ENCODE results near the gene SYT12.
A peak's percentile ranks its signal among the peaks of the same experiment; 100 is the strongest.

Gene SYT12

GRCh38 chr11:67045314-67045713 lies 22.4 kb downstream of the SYT12 start:
- Histone ChIP-seq H3K9me3 (ENCODE audit: control insufficient read depth in 2 of 2, low read length in 2 of 2) (no peaks in the 10 kb centered on the region), H3K9ac (ENCODE audit: low read length in 2 of 2) (no peak overlapping the region), H3K27me3 (ENCODE audit: control insufficient read depth in 1 of 2, insufficient read depth in 2 of 2, low read length in 2 of 2) (peaks cover 0 to 5% of the 10 kb centered on the region in 2 donors), H3K4me1 (ENCODE audit: control insufficient read depth, insufficient read depth, low read length) (no peaks in the 10 kb centered on the region), H3K27ac (ENCODE audit: low read length) (no peak overlapping the region), H3K36me3 (ENCODE audit: control insufficient read depth in 2 of 2, insufficient read depth in 2 of 2, low read length in 2 of 2) (no peaks in the 10 kb centered on the region), H3K4me3 (ENCODE audit: low read length in 2 of 2) (no peak overlapping the region)

GRCh38 chr11:67048515-67049130 lies 25.7 kb downstream of the SYT12 start:
- Histone ChIP-seq H3K27ac (ENCODE audit: low read length) (no peak overlapping the region), H3K27me3 (ENCODE audit: control insufficient read depth in 1 of 2, insufficient read depth in 2 of 2, low read length in 2 of 2) (peaks cover 0 to 2% of the 10 kb centered on the region in 2 donors), H3K36me3 (ENCODE audit: control insufficient read depth in 2 of 2, insufficient read depth in 2 of 2, low read length in 2 of 2) (no peaks in the 10 kb centered on the region), H3K4me3 (ENCODE audit: low read length in 2 of 2) (no peak overlapping the region), H3K9ac (ENCODE audit: low read length in 2 of 2) (no peak overlapping the region), H3K9me3 (ENCODE audit: control insufficient read depth in 2 of 2, low read length in 2 of 2) (no peaks in the 10 kb centered on the region), H3K4me1 (ENCODE audit: control insufficient read depth, insufficient read depth, low read length) (no peaks in the 10 kb centered on the region)

GRCh38 chr11:67050139-67050538 lies 27.2 kb downstream of the SYT12 start:
- Histone ChIP-seq H3K27me3 (ENCODE audit: control insufficient read depth in 1 of 2, insufficient read depth in 2 of 2, low read length in 2 of 2) (peaks cover 0 to 2% of the 10 kb centered on the region in 2 donors), H3K4me3 (ENCODE audit: low read length in 2 of 2) (no peak overlapping the region), H3K9me3 (ENCODE audit: control insufficient read depth in 2 of 2, low read length in 2 of 2) (no peaks in the 10 kb centered on the region), H3K36me3 (ENCODE audit: control insufficient read depth in 2 of 2, insufficient read depth in 2 of 2, low read length in 2 of 2) (no peaks in the 10 kb centered on the region), H3K4me1 (ENCODE audit: control insufficient read depth, insufficient read depth, low read length) (no peaks in the 10 kb centered on the region), H3K27ac (ENCODE audit: low read length) (no peak overlapping the region), H3K9ac (ENCODE audit: low read length in 2 of 2) (no peak overlapping the region)

GRCh38 chr11:67051180-67051893 lies 28.4 kb downstream of the SYT12 start:
- Histone ChIP-seq H3K4me1 (ENCODE audit: control insufficient read depth, insufficient read depth, low read length) (peaks cover 8% of the 10 kb centered on the region), H3K36me3 (ENCODE audit: control insufficient read depth in 2 of 2, insufficient read depth in 2 of 2, low read length in 2 of 2) (no peaks in the 10 kb centered on the region), H3K9ac (ENCODE audit: low read length in 2 of 2) (no peak overlapping the region), H3K27ac (ENCODE audit: low read length) (no peak overlapping the region), H3K4me3 (ENCODE audit: low read length in 2 of 2) (no peak overlapping the region), H3K27me3 (ENCODE audit: control insufficient read depth in 1 of 2, insufficient read depth in 2 of 2, low read length in 2 of 2) (peaks cover 0 to 2% of the 10 kb centered on the region in 2 donors), H3K9me3 (ENCODE audit: control insufficient read depth in 2 of 2, low read length in 2 of 2) (no peaks in the 10 kb centered on the region)

GRCh38 chr11:67051945-67052488 lies 29.1 kb downstream of the SYT12 start:
- peaks cover 13% of the 10 kb centered on the region for H3K4me1 ChIP-seq (ENCODE audit: control insufficient read depth, insufficient read depth, low read length)
- H3K27me3 ChIP-seq (ENCODE audit: control insufficient read depth in 1 of 2, insufficient read depth in 2 of 2, low read length in 2 of 2) = peaks cover 0 to 2% of the 10 kb centered on the region in 2 donors
- H3K36me3 ChIP-seq (ENCODE audit: control insufficient read depth in 2 of 2, insufficient read depth in 2 of 2, low read length in 2 of 2) = no peaks in the 10 kb centered on the region
- no peak overlapping the region for H3K4me3 ChIP-seq (ENCODE audit: low read length in 2 of 2)
- no peaks in the 10 kb centered on the region for H3K9me3 ChIP-seq (ENCODE audit: control insufficient read depth in 2 of 2, low read length in 2 of 2)
- H3K27ac ChIP-seq (ENCODE audit: low read length) = no peak overlapping the region
- no peak overlapping the region for H3K9ac ChIP-seq (ENCODE audit: low read length in 2 of 2)

GRCh38 chr11:67052891-67053290 lies 30.0 kb downstream of the SYT12 start:
- Histone ChIP-seq H3K27me3 (ENCODE audit: control insufficient read depth in 1 of 2, insufficient read depth in 2 of 2, low read length in 2 of 2) (peaks cover 0 to 2% of the 10 kb centered on the region in 2 donors), H3K27ac (ENCODE audit: low read length) (no peak overlapping the region), H3K9ac (ENCODE audit: low read length in 2 of 2) (no peak overlapping the region), H3K4me1 (ENCODE audit: control insufficient read depth, insufficient read depth, low read length) (peaks cover 20% of the 10 kb centered on the region), H3K36me3 (ENCODE audit: control insufficient read depth in 2 of 2, insufficient read depth in 2 of 2, low read length in 2 of 2) (no peaks in the 10 kb centered on the region), H3K9me3 (ENCODE audit: control insufficient read depth in 2 of 2, low read length in 2 of 2) (no peaks in the 10 kb centered on the region), H3K4me3 (ENCODE audit: low read length in 2 of 2) (no peak overlapping the region)

- H3K9ac ChIP-seq (ENCODE audit: low read length in 2 of 2) = no peak overlapping the region
- H3K4me3 ChIP-seq (ENCODE audit: low read length in 2 of 2) = no peak overlapping the region
- H3K36me3 ChIP-seq (ENCODE audit: control insufficient read depth in 2 of 2, insufficient read depth in 2 of 2, low read length in 2 of 2) = no peaks in the 10 kb centered on the region
- peaks cover 20% of the 10 kb centered on the region for H3K4me1 ChIP-seq (ENCODE audit: control insufficient read depth, insufficient read depth, low read length)
- no peak overlapping the region for H3K27ac ChIP-seq (ENCODE audit: low read length)
- no peaks in the 10 kb centered on the region for H3K9me3 ChIP-seq (ENCODE audit: control insufficient read depth in 2 of 2, low read length in 2 of 2)
- H3K27me3 ChIP-seq (ENCODE audit: control insufficient read depth in 1 of 2, insufficient read depth in 2 of 2, low read length in 2 of 2) = no peaks in the 10 kb centered on the region
These were observed 31.0 kb downstream of the SYT12 start for GRCh38 chr11:67053896-67054329.

GRCh38 chr11:67054346-67054835 lies 31.5 kb downstream of the SYT12 start:
- no peak overlapping the region for H3K4me3 ChIP-seq (ENCODE audit: low read length in 2 of 2)
- H3K27me3 ChIP-seq (ENCODE audit: control insufficient read depth in 1 of 2, insufficient read depth in 2 of 2, low read length in 2 of 2) = no peaks in the 10 kb centered on the region
- no peak overlapping the region for H3K27ac ChIP-seq (ENCODE audit: low read length)
- H3K9ac ChIP-seq (ENCODE audit: low read length in 2 of 2) = peak overlapping the region in 1 of 2 donors; percentile 29
- H3K4me1 ChIP-seq (ENCODE audit: control insufficient read depth, insufficient read depth, low read length) = peaks cover 20% of the 10 kb centered on the region
- no peaks in the 10 kb centered on the region for H3K9me3 ChIP-seq (ENCODE audit: control insufficient read depth in 2 of 2, low read length in 2 of 2)
- no peaks in the 10 kb centered on the region for H3K36me3 ChIP-seq (ENCODE audit: control insufficient read depth in 2 of 2, insufficient read depth in 2 of 2, low read length in 2 of 2)

- H3K4me3 ChIP-seq (ENCODE audit: low read length in 2 of 2) = no peak overlapping the region
- H3K27ac ChIP-seq (ENCODE audit: low read length) = no peak overlapping the region
- peaks cover 20% of the 10 kb centered on the region for H3K4me1 ChIP-seq (ENCODE audit: control insufficient read depth, insufficient read depth, low read length)
- no peaks in the 10 kb centered on the region for H3K36me3 ChIP-seq (ENCODE audit: control insufficient read depth in 2 of 2, insufficient read depth in 2 of 2, low read length in 2 of 2)
- no peaks in the 10 kb centered on the region for H3K27me3 ChIP-seq (ENCODE audit: control insufficient read depth in 1 of 2, insufficient read depth in 2 of 2, low read length in 2 of 2)
- no peaks in the 10 kb centered on the region for H3K9me3 ChIP-seq (ENCODE audit: control insufficient read depth in 2 of 2, low read length in 2 of 2)
- H3K9ac ChIP-seq (ENCODE audit: low read length in 2 of 2) = peak overlapping the region in 1 of 2 donors; percentile 29
These were observed 32.0 kb downstream of the SYT12 start for GRCh38 chr11:67054836-67055523.

- Histone ChIP-seq H3K9me3 (ENCODE audit: control insufficient read depth in 2 of 2, low read length in 2 of 2) (no peaks in the 10 kb centered on the region), H3K4me1 (ENCODE audit: control insufficient read depth, insufficient read depth, low read length) (peaks cover 20% of the 10 kb centered on the region), H3K27ac (ENCODE audit: low read length) (no peak overlapping the region), H3K4me3 (ENCODE audit: low read length in 2 of 2) (peak overlapping the region; percentile 56 to 81), H3K27me3 (ENCODE audit: control insufficient read depth in 1 of 2, insufficient read depth in 2 of 2, low read length in 2 of 2) (no peaks in the 10 kb centered on the region), H3K36me3 (ENCODE audit: control insufficient read depth in 2 of 2, insufficient read depth in 2 of 2, low read length in 2 of 2) (no peaks in the 10 kb centered on the region), H3K9ac (ENCODE audit: low read length in 2 of 2) (peak overlapping the region; percentile 51 to 74)
These were observed 32.9 kb downstream of the SYT12 start for GRCh38 chr11:67055812-67056211.
